Brain microvascular endothelial cell (primary cell): ENCODE results near the gene IFT172.

Experiments used
- DNase-seq: peaks from one replicate; pipeline ENCODE4 v3.0.0-alpha.2; 2020
- H3K27ac ChIP-seq: fragments of 250-450 bp; sonication (Bioruptor Pico); 2 replicates; pipeline ENCODE4 v1.5.1; 2020; ENCODE audit warnings: mild to moderate bottlenecking, moderate library complexity
- H3K27me3 ChIP-seq: fragments of 250-450 bp; sonication (Bioruptor Pico); replicated peaks from 2 replicates; pipeline ENCODE4 v1.5.1; 2020; ENCODE audit warnings: mild to moderate bottlenecking
- H3K36me3 ChIP-seq: fragments of 250-450 bp; sonication (Bioruptor Pico); replicated peaks from 2 replicates; pipeline ENCODE4 v1.5.1; 2020; ENCODE audit warnings: mild to moderate bottlenecking
- H3K4me3 ChIP-seq: 2 replicates; pipeline ENCODE4 v1.5.1; 2011; ENCODE audit warnings: low read depth, mild to moderate bottlenecking, control low read depth, low read length, moderate library complexity
- in situ Hi-C: cut with HindIII; loops from 2 replicates; pipeline ENCODE4 v1.10.0; 2017; ENCODE audit warnings: low sequenced_read_pairs, low pct_ligation_motif_present
- TF ChIP-seq, protein P1 (sequence below): IDR thresholded peaks from 2 replicates; pipeline ENCODE4 v1.5.1; 2011; ENCODE audit warnings: low read depth, mild to moderate bottlenecking, moderate library complexity, low read length, control low read depth, inconsistent platforms; ENCODE audit errors: missing control alignments

IFT172 gene

DNA sequence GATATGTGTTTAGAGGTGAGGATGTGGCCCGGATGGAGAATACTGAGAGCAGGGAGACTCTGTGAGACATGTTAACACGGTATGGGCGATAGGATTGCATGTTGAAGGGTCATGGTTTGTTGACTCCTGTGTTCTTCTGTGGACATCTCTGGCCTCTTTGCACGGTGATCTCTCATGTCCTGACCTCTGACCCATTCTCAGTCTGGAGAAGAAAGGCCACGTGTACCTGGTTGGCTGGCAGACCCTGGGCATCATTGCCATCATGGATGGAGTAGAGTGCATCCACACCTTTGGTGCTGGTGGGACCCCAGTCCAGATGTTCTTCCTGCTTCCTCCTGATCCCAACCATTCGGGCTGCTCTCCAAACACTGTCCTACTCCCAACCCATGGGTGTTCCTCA lies 17.0 kb upstream of the IFT172 start:
- Histone ChIP-seq H3K4me3 (no peak overlapping the region), H3K27me3 (no peaks in the 10 kb centered on the region), H3K27ac (no peak overlapping the region), H3K36me3 (no peaks in the 10 kb centered on the region)
- no peak for DNase-seq
- TF ChIP-seq, protein P1, sequence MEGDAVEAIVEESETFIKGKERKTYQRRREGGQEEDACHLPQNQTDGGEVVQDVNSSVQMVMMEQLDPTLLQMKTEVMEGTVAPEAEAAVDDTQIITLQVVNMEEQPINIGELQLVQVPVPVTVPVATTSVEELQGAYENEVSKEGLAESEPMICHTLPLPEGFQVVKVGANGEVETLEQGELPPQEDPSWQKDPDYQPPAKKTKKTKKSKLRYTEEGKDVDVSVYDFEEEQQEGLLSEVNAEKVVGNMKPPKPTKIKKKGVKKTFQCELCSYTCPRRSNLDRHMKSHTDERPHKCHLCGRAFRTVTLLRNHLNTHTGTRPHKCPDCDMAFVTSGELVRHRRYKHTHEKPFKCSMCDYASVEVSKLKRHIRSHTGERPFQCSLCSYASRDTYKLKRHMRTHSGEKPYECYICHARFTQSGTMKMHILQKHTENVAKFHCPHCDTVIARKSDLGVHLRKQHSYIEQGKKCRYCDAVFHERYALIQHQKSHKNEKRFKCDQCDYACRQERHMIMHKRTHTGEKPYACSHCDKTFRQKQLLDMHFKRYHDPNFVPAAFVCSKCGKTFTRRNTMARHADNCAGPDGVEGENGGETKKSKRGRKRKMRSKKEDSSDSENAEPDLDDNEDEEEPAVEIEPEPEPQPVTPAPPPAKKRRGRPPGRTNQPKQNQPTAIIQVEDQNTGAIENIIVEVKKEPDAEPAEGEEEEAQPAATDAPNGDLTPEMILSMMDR, result no peak
- in situ Hi-C loops, result no loop called here

DNA sequence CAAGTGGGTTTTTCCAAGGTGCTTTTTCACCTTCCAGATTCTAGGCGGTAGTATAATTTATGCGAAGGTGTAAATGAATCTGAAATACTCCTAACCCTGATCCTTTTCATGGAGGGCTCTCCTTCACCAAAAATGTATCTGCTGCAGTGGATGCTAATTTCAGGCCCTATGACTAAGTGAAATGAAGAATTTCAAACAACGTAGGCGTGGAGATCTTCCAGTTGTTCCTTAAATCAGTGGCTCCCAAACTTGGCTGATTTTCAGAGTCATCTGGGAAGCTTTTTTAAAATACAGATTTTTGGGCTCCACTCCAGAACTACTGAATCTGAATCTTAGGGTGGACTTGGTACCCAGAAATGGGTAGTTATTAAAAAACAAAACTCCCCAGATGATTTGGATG lies 12.6 kb upstream of the IFT172 start:
- no peak for DNase-seq
- H3K27me3 ChIP-seq, result no peaks in the 10 kb centered on the region
- no peak overlapping the region for H3K27ac ChIP-seq
- in situ Hi-C loops, result no loop called here
- H3K4me3 ChIP-seq, result no peak overlapping the region
- TF ChIP-seq, protein P1, result no peak
- no peaks in the 10 kb centered on the region for H3K36me3 ChIP-seq

DNA sequence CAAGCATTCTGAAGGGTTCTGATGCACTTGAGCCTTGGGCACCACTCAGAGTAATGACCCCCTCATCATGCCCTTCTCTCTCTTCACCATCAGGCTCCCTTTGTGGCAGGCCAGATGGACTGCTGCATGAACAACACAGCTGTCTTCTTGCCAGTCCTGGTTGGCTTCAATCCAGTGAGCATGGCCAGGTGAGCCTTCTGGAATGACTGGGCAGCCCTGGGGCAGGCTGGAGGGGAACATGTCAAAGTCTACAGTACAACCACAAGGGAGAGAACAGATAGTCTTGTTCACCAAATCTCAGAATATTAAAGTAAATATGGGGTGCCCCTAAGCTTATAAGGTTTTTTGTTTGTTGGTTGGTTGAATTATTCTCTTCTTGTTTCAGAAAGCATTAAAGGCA lies 11.5 kb upstream of the IFT172 start:
- in situ Hi-C loops, result no loop called here
- Histone ChIP-seq H3K4me3 (no peak overlapping the region), H3K27me3 (no peaks in the 10 kb centered on the region), H3K27ac (no peak overlapping the region), H3K36me3 (no peaks in the 10 kb centered on the region)
- TF ChIP-seq, protein P1, result no peak
- no peak for DNase-seq

DNA sequence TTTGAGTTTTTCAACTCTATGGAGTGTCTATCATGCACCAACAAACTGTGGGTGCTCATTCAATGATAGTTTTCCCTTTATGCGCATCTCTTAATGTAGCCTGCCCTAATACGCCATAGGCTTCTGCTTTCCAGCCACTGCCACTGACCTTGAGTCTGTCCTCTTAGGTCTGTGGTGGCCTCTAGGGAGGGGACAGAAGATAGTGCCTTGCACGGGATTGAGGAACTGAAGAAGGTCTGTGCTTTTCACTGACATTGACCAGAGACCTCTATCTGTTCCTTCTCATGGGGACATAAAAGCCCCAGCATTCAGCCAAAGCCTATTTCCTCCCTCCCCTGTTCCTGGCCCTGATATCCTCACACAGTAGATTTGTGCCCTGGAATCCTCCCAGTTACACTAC lies 9.4 kb upstream of the IFT172 start:
- in situ Hi-C loops, result no loop called here
- Histone ChIP-seq H3K27ac (no peak overlapping the region), H3K36me3 (no peaks in the 10 kb centered on the region), H3K27me3 (no peaks in the 10 kb centered on the region), H3K4me3 (no peak overlapping the region)
- DNase-seq, result no peak
- TF ChIP-seq, protein P1, result no peak

DNA sequence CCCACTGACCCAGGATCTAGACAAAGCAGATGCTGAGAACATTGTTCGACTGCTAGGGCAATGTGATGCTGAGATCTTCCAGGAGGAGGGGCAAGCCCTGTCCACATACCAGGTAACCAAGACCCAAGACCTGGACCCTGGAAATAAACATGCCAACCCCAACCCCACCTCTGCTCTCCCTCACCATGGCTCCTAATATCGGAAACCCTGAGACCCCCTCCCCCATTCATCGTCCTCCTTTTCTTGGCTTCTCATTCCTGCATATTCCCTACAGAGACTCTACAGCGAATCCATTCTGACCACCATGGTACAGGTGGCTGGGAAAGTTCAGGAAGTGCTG lies 7.7 kb upstream of the IFT172 start:
- in situ Hi-C loops, result no loop called here
- Histone ChIP-seq H3K36me3 (no peaks in the 10 kb centered on the region), H3K4me3 (no peak overlapping the region), H3K27me3 (no peaks in the 10 kb centered on the region), H3K27ac (no peak overlapping the region)
- no peak for DNase-seq
- TF ChIP-seq, protein P1, result no peak
